Endodermal cell (in vitro differentiated cells): ENCODE data around the gene MCTP1. TPM values are rescaled to one million over a fixed set of nuclear protein-coding genes. Genes with fewer than 3 reads are reported as not detected.

ENCODE experiments used
- DNase-seq: peaks from one replicate; pipeline ENCODE4 v3.0.0-alpha.2; 2017
- H3K27ac ChIP-seq: 2 replicates; pipeline ENCODE4 v1.5.1; 2013; ENCODE audit warnings: mild to moderate bottlenecking, low read depth, low read length, moderate library complexity
- H3K27me3 ChIP-seq: 2 replicates; pipeline ENCODE4 v1.6.1; 2013; ENCODE audit warnings: mild to moderate bottlenecking, low read length, moderate library complexity; ENCODE audit not compliant: insufficient read depth, control insufficient read depth, poor library complexity, severe bottlenecking
- H3K36me3 ChIP-seq: 2 replicates; pipeline ENCODE4 v1.7.0; 2013; ENCODE audit warnings: mild to moderate bottlenecking, low read length, moderate library complexity; ENCODE audit not compliant: control insufficient read depth, insufficient read depth
- H3K4me1 ChIP-seq: one replicate; pipeline ENCODE4 v1.7.0; 2013; ENCODE audit warnings: low read length; ENCODE audit not compliant: control insufficient read depth, insufficient read depth
- H3K4me3 ChIP-seq: 2 replicates; pipeline ENCODE4 v1.5.1; 2013; ENCODE audit warnings: mild to moderate bottlenecking, low read length, moderate library complexity
- H3K9ac ChIP-seq: 2 replicates; pipeline ENCODE4 v1.6.1; 2013; ENCODE audit warnings: mild to moderate bottlenecking, low read length, moderate library complexity; ENCODE audit not compliant: poor library complexity, severe bottlenecking; ENCODE audit errors: extremely low read depth
- H3K9me3 ChIP-seq: 2 replicates; pipeline ENCODE4 v1.6.1; 2013; ENCODE audit warnings: mild to moderate bottlenecking, low read length, moderate library complexity; ENCODE audit not compliant: control insufficient read depth
- H3K27ac Mint-ChIP-seq: 2 replicates; pipeline ENCODE4 v1.8.0; 2020; ENCODE audit warnings: mixed read lengths
- H3K27me3 Mint-ChIP-seq: 2 replicates; pipeline ENCODE4 v1.8.0; 2021; ENCODE audit warnings: mild to moderate bottlenecking, mixed read lengths; ENCODE audit not compliant: insufficient read depth
- H3K36me3 Mint-ChIP-seq: 2 replicates; pipeline ENCODE4 v1.8.0; 2020; ENCODE audit warnings: low read depth, mixed read lengths
- H3K4me1 Mint-ChIP-seq: 2 replicates; pipeline ENCODE4 v1.8.0; 2020; ENCODE audit warnings: mixed read lengths
- H3K4me3 Mint-ChIP-seq: 2 replicates; pipeline ENCODE4 v1.8.0; 2020; ENCODE audit warnings: mild to moderate bottlenecking, moderate library complexity, mixed read lengths
- H3K9me3 Mint-ChIP-seq: 2 replicates; pipeline ENCODE4 v1.8.0; 2020; ENCODE audit warnings: mild to moderate bottlenecking, mixed read lengths
- CTCF ChIP-seq: fragments of 200-600 bp; sonication (generic); conservative IDR thresholded peaks from 2 replicates; pipeline ENCODE4 v1.5.0; 2021; ENCODE audit warnings: antibody characterized with exemption, mild to moderate bottlenecking
- WGBS, 2 experiments: methylation state at CpG; one replicate each; pipeline versions ENCODE4 v1.1.5 to v1.1.7; 2013; ENCODE audit warnings: missing lambda C conversion rate in 2 of 2, mixed read lengths in 1 of 2; ENCODE audit not compliant: insufficient coverage in 1 of 2, insufficient read length in 1 of 2; 5-methylcytosine and 5-hydroxymethylcytosine counted together
- total RNA-seq, 2 donors: library from RNA; stranded (reverse); fragmentation: NEBNext Ultra II Directional in 1 of 2; extraction: Animal tissue kit (Norgen Biotek cat#: 25700) in 1 of 2; gene quantifications; 2 replicates in 1 of 2; 3 replicates in 1 of 2; pipeline ENCODE4 v1.2.1, GENCODE V29; 2021

Gene MCTP1
- total RNA-seq, 2 donors from 2014 or later: 0.71 to 3.7 TPM

GRCh38 chr5:95102687-95103086 lies 182.2 kb downstream of the MCTP1 start:
- no peak for TF ChIP-seq CTCF
- H3K4me1 ChIP-seq: no peaks in the 10 kb centered on the region
- H3K27me3 Mint-ChIP-seq: no peaks in the 10 kb centered on the region
- no peaks in the 10 kb centered on the region for H3K9me3 Mint-ChIP-seq
- no peak overlapping the region for H3K4me3 Mint-ChIP-seq
- H3K4me3 ChIP-seq: no peak overlapping the region
- DNase-seq: no peak
- H3K36me3 ChIP-seq: no peaks in the 10 kb centered on the region
- no peak overlapping the region for H3K27ac Mint-ChIP-seq
- no peak overlapping the region for H3K27ac ChIP-seq
- no peak overlapping the region for H3K9ac ChIP-seq
- H3K9me3 ChIP-seq: no peaks in the 10 kb centered on the region
- no peaks in the 10 kb centered on the region for H3K36me3 Mint-ChIP-seq
- 83 to 100% methylated on average over 1 of the region's 1 CpG for WGBS, 2 experiments
- no peaks in the 10 kb centered on the region for H3K27me3 ChIP-seq
- no peaks in the 10 kb centered on the region for H3K4me1 Mint-ChIP-seq

GRCh38 chr5:95102080-95102479 lies 182.8 kb downstream of the MCTP1 start:
- 92 to 100% methylated on average over 1 of the region's 1 CpG for WGBS, 2 experiments
- no peaks in the 10 kb centered on the region for H3K27me3 Mint-ChIP-seq
- no peak overlapping the region for H3K4me3 ChIP-seq
- no peak overlapping the region for H3K27ac Mint-ChIP-seq
- no peak for DNase-seq
- H3K9me3 ChIP-seq: no peaks in the 10 kb centered on the region
- H3K9ac ChIP-seq: no peak overlapping the region
- no peaks in the 10 kb centered on the region for H3K27me3 ChIP-seq
- no peaks in the 10 kb centered on the region for H3K36me3 ChIP-seq
- no peak overlapping the region for H3K4me3 Mint-ChIP-seq
- TF ChIP-seq CTCF: no peak
- H3K9me3 Mint-ChIP-seq: no peaks in the 10 kb centered on the region
- H3K4me1 Mint-ChIP-seq: no peaks in the 10 kb centered on the region
- H3K36me3 Mint-ChIP-seq: no peaks in the 10 kb centered on the region
- no peak overlapping the region for H3K27ac ChIP-seq
- no peaks in the 10 kb centered on the region for H3K4me1 ChIP-seq

GRCh38 chr5:95100551-95100950 lies 184.3 kb downstream of the MCTP1 start:
- Histone ChIP-seq H3K9ac (no peak overlapping the region), H3K4me3 (no peak overlapping the region), H3K4me1 (no peaks in the 10 kb centered on the region), H3K27me3 (no peaks in the 10 kb centered on the region), H3K9me3 (no peaks in the 10 kb centered on the region), H3K36me3 (no peaks in the 10 kb centered on the region), H3K27ac (no peak overlapping the region)
- 85% methylated on average over 1 of the region's 1 CpG; no CpG with 5 or more reads in 1 of the 2 experiments for WGBS, 2 experiments
- no peak for TF ChIP-seq CTCF
- H3K4me1 Mint-ChIP-seq: no peaks in the 10 kb centered on the region
- no peak overlapping the region for H3K4me3 Mint-ChIP-seq
- no peaks in the 10 kb centered on the region for H3K9me3 Mint-ChIP-seq
- H3K27me3 Mint-ChIP-seq: no peaks in the 10 kb centered on the region
- no peaks in the 10 kb centered on the region for H3K36me3 Mint-ChIP-seq
- DNase-seq: no peak
- no peak overlapping the region for H3K27ac Mint-ChIP-seq
